IPS-18c (cell line): ENCODE data around the gene TMTC2.

Experiments used
- H3K4me3 ChIP-seq: 2 replicates; pipeline ENCODE4 v1.7.0; 2013; ENCODE audit warnings: low read depth, mild to moderate bottlenecking, low read length, moderate library complexity; ENCODE audit not compliant: insufficient read depth
- H3K9me3 ChIP-seq: one replicate; pipeline ENCODE4 v1.6.1; 2013; ENCODE audit warnings: mild to moderate bottlenecking, low read length, moderate library complexity; ENCODE audit not compliant: control insufficient read depth, insufficient read depth

The TMTC2 gene

GRCh38 chr12:82686168-82687020, at the start of gene TMTC2:
TSS of gene TMTC2 (plus strand) at chr12:82686906.
- H3K9me3 ChIP-seq = peaks cover 2% of the 10 kb centered on the region

GRCh38 chr12:82638324-82638723, 48.4 kb upstream of the TMTC2 start:
- no peak overlapping the region for H3K4me3 ChIP-seq
- H3K9me3 ChIP-seq = no peaks in the 10 kb centered on the region

More at GRCh38 chr12:82686168-82687020, at the start of gene TMTC2:
- H3K4me3 ChIP-seq = peak within 1 kb of the TSS; percentile 92

GRCh38 chr12:82644896-82645295, 41.8 kb upstream of the TMTC2 start:
- H3K9me3 ChIP-seq = no peaks in the 10 kb centered on the region
- H3K4me3 ChIP-seq = no peak overlapping the region

GRCh38 chr12:82645414-82645813, 41.3 kb upstream of the TMTC2 start:
- H3K9me3 ChIP-seq = no peaks in the 10 kb centered on the region
- no peak overlapping the region for H3K4me3 ChIP-seq

GRCh38 chr12:82647853-82648252, 38.9 kb upstream of the TMTC2 start:
- Histone ChIP-seq H3K4me3 (no peak overlapping the region), H3K9me3 (no peaks in the 10 kb centered on the region)

- Histone ChIP-seq H3K9me3 (no peaks in the 10 kb centered on the region), H3K4me3 (no peak overlapping the region)
Measured at GRCh38 chr12:82648259-82648909, 38.3 kb upstream of the TMTC2 start.

GRCh38 chr12:82650627-82651337, 35.9 kb upstream of the TMTC2 start:
- H3K4me3 ChIP-seq = no peak overlapping the region

GRCh38 chr12:82651489-82651888, 35.2 kb upstream of the TMTC2 start:
- Histone ChIP-seq H3K4me3 (no peak overlapping the region), H3K9me3 (no peaks in the 10 kb centered on the region)

More at GRCh38 chr12:82650627-82651337, 35.9 kb upstream of the TMTC2 start:
- no peaks in the 10 kb centered on the region for H3K9me3 ChIP-seq

- Histone ChIP-seq H3K9me3 (no peaks in the 10 kb centered on the region), H3K4me3 (no peak overlapping the region)
Measured at GRCh38 chr12:82652071-82652470, 34.6 kb upstream of the TMTC2 start.

- H3K4me3 ChIP-seq = no peak overlapping the region
- H3K9me3 ChIP-seq = no peaks in the 10 kb centered on the region
Measured at GRCh38 chr12:82655751-82656150, 31.0 kb upstream of the TMTC2 start.

GRCh38 chr12:82659343-82660207, 27.1 kb upstream of the TMTC2 start:
- Histone ChIP-seq H3K9me3 (no peaks in the 10 kb centered on the region), H3K4me3 (no peak overlapping the region)

- Histone ChIP-seq H3K4me3 (no peak overlapping the region), H3K9me3 (no peaks in the 10 kb centered on the region)
Measured at GRCh38 chr12:82660541-82661325, 26.0 kb upstream of the TMTC2 start.

GRCh38 chr12:82663893-82664292, 22.8 kb upstream of the TMTC2 start:
- no peaks in the 10 kb centered on the region for H3K9me3 ChIP-seq

GRCh38 chr12:82665142-82665923, 21.4 kb upstream of the TMTC2 start:
- Histone ChIP-seq H3K9me3 (no peaks in the 10 kb centered on the region), H3K4me3 (no peak overlapping the region)

More at GRCh38 chr12:82663893-82664292, 22.8 kb upstream of the TMTC2 start:
- no peak overlapping the region for H3K4me3 ChIP-seq

- H3K4me3 ChIP-seq = no peak overlapping the region
Measured at GRCh38 chr12:82666830-82667229, 19.9 kb upstream of the TMTC2 start.

More at GRCh38 chr12:82666830-82667229, 19.9 kb upstream of the TMTC2 start:
- no peaks in the 10 kb centered on the region for H3K9me3 ChIP-seq
